Trophoblast cell (in vitro differentiated cells and primary cell): ENCODE data around the gene GOLGA2.
"Not testable (repeated sequence)": the region's sequence is repeated elsewhere in the genome, so short reads cannot be mapped to it uniquely, and the experiment has no call there.

Source experiments
- DNase-seq, 2 donors: peaks; one replicate each; pipeline ENCODE4 v3.0.0-alpha.2; 2016
- H2AFZ ChIP-seq: 2 replicates; pipeline ENCODE4 v1.6.1; 2013; ENCODE audit warnings: low read length, moderate library complexity, mild to moderate bottlenecking; ENCODE audit not compliant: insufficient read depth, poor library complexity
- H2AK5ac ChIP-seq: 2 replicates; pipeline ENCODE4 v1.6.1; 2013; ENCODE audit warnings: mild to moderate bottlenecking, low read length
- H2BK120ac ChIP-seq: 2 replicates; pipeline ENCODE4 v1.6.1; 2013; ENCODE audit warnings: low read length, mild to moderate bottlenecking, moderate library complexity; ENCODE audit not compliant: insufficient read depth, poor library complexity
- H2BK12ac ChIP-seq: 2 replicates; pipeline ENCODE4 v1.6.1; 2013; ENCODE audit warnings: mild to moderate bottlenecking, low read length, moderate library complexity
- H2BK5ac ChIP-seq: 2 replicates; pipeline ENCODE4 v1.6.1; 2013; ENCODE audit warnings: low read length, low read depth, moderate library complexity, mild to moderate bottlenecking; ENCODE audit not compliant: poor library complexity
- H3K14ac ChIP-seq: 2 replicates; pipeline ENCODE4 v1.6.1; 2013; ENCODE audit warnings: mild to moderate bottlenecking, low read length
- H3K18ac ChIP-seq: 2 replicates; pipeline ENCODE4 v1.6.1; 2013; ENCODE audit warnings: mild to moderate bottlenecking, low read length
- H3K23ac ChIP-seq: 2 replicates; pipeline ENCODE4 v1.6.1; 2013; ENCODE audit warnings: low read length
- H3K27ac ChIP-seq: 2 replicates; pipeline ENCODE4 v1.5.1; 2013; ENCODE audit warnings: low read depth, mild to moderate bottlenecking, inconsistent platforms, low read length, moderate library complexity
- H3K27me3 ChIP-seq: 2 replicates; pipeline ENCODE4 v1.6.1; 2013; ENCODE audit warnings: inconsistent platforms, mild to moderate bottlenecking, low read length, moderate library complexity; ENCODE audit not compliant: insufficient read depth
- H3K36me3 ChIP-seq, 2 experiments: 1 replicate in 1 of 2; 2 replicates in 1 of 2; pipeline ENCODE4 v1.6.1; 2013; ENCODE audit warnings: low read length in 2 of 2, mild to moderate bottlenecking in 2 of 2, moderate library complexity in 1 of 2; ENCODE audit not compliant: insufficient read depth in 2 of 2, control insufficient read depth in 1 of 2
- H3K4ac ChIP-seq: 2 replicates; pipeline ENCODE4 v1.6.1; 2013; ENCODE audit warnings: low read depth, mild to moderate bottlenecking, low read length, moderate library complexity
- H3K4me1 ChIP-seq, 2 experiments: 1 replicate in 1 of 2; 2 replicates in 1 of 2; pipeline ENCODE4 v1.6.1; 2013; ENCODE audit warnings: low read length in 2 of 2, mild to moderate bottlenecking in 2 of 2, moderate library complexity in 1 of 2; ENCODE audit not compliant: insufficient read depth in 2 of 2, control insufficient read depth in 1 of 2
- H3K4me2 ChIP-seq: 2 replicates; pipeline ENCODE4 v1.6.1; 2013; ENCODE audit warnings: inconsistent platforms, mild to moderate bottlenecking, low read length, moderate library complexity
- H3K4me3 ChIP-seq: 2 replicates; pipeline ENCODE4 v1.5.1; 2013; ENCODE audit warnings: mild to moderate bottlenecking, low read depth, low read length, inconsistent platforms
- H3K79me1 ChIP-seq: one replicate; pipeline ENCODE4 v1.6.1; 2013; ENCODE audit warnings: low read length
- H3K79me2 ChIP-seq: 2 replicates; pipeline ENCODE4 v1.6.1; 2013; ENCODE audit warnings: low read length, mild to moderate bottlenecking; ENCODE audit not compliant: control insufficient read depth, insufficient read depth, poor library complexity
- H3K9ac ChIP-seq: 2 replicates; pipeline ENCODE4 v1.6.1; 2013; ENCODE audit warnings: mild to moderate bottlenecking, low read length
- H3K9me3 ChIP-seq: 2 replicates; pipeline ENCODE4 v1.6.1; 2013; ENCODE audit warnings: low read depth, mild to moderate bottlenecking, control low read depth, inconsistent platforms, low read length; ENCODE audit not compliant: insufficient read depth
- H4K12ac ChIP-seq: 2 replicates; pipeline ENCODE4 v1.6.1; 2013; ENCODE audit warnings: low read depth, mild to moderate bottlenecking, low read length, moderate library complexity
- H4K8ac ChIP-seq: 2 replicates; pipeline ENCODE4 v1.6.1; 2013; ENCODE audit warnings: low read depth, mild to moderate bottlenecking, low read length, moderate library complexity
- H4K91ac ChIP-seq: one replicate; pipeline ENCODE4 v1.6.1; 2013; ENCODE audit warnings: low read depth, mild to moderate bottlenecking, low read length, moderate library complexity
- WGBS: extraction: QIAGEN DNeasy Blood & Tissue Kit; methylation state at CpG from one replicate; pipeline ENCODE4 v1.1.7; 2013; ENCODE audit warnings: missing lambda C conversion rate; ENCODE audit not compliant: insufficient read length, insufficient coverage; ENCODE audit errors: extremely low coverage; 5-methylcytosine and 5-hydroxymethylcytosine counted together

GOLGA2 gene

DNA sequence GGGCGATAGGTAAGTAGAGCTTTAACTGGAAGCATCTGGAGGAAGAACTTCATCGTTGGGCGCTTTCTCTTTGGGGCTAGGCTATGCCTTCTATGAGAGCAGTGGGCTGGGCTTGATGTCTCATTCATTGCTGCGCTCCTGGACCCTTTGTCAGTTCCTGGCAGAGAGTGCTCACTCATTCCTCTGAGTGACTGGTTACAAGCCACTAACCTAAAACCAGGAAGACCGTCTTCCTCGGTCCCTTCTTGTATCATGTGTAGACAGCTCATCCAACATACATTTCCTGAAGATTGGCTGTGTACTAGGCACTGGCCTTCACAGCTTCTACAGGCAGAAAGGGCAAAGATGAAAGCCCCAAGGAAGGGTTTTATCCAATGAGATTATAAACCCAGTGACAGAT, 6.7 kb upstream of the GOLGA2 start:
- H3K4me3 ChIP-seq: no peak overlapping the region
- no peak overlapping the region for H4K12ac ChIP-seq
- no peak overlapping the region for H4K8ac ChIP-seq
- H3K36me3 ChIP-seq: peaks cover 17 to 19% of the 10 kb centered on the region in 2 experiments
- no peak overlapping the region for H3K4ac ChIP-seq
- no peak overlapping the region for H3K4me2 ChIP-seq
- DNase-seq: no peak
- H2BK120ac ChIP-seq: no peak overlapping the region
- H3K18ac ChIP-seq: no peak overlapping the region
- no peak overlapping the region for H2BK12ac ChIP-seq
- no peaks in the 10 kb centered on the region for H3K9me3 ChIP-seq
- no CpG with 5 or more reads among the region's 6 CpGs for WGBS
- H2AK5ac ChIP-seq: no peak overlapping the region
- H3K4me1 ChIP-seq: peaks cover 8 to 10% of the 10 kb centered on the region in 2 experiments
- H3K79me2 ChIP-seq: peaks cover 2% of the 10 kb centered on the region
- no peaks in the 10 kb centered on the region for H3K27me3 ChIP-seq
- H4K91ac ChIP-seq: no peak overlapping the region
- H3K27ac ChIP-seq: no peak overlapping the region
- H2AFZ ChIP-seq: no peak overlapping the region
- H3K23ac ChIP-seq: no peak overlapping the region
- no peak overlapping the region for H3K9ac ChIP-seq
- no peak overlapping the region for H3K14ac ChIP-seq
- no peak overlapping the region for H2BK5ac ChIP-seq
- peaks cover 4% of the 10 kb centered on the region for H3K79me1 ChIP-seq

DNA sequence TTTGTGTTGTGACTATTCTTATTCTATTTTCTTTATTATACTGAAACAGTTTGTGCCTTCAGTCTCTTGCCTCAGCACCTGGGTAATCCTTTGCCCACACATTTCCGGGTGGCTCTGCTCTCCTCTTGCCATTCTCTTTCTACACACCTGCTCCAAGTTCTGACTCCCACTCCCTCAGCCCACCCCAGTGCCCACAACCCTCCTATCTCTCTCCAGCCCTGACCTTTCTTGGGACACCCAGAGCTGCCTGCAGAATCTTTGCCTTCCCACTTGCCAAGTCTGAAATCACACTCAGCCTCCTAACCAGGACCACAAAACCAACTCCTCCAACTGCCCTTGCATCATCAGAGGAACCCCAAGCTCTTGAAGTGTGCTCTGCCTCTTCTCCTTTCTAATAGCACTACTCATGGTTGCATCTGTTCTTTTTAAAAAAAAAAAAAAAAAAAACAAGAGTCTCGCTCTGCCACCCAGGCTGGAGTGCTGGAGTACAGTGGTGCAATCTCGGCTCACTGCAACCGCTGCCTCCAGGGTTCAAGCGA, 4.3 kb upstream of the GOLGA2 start:
- peak overlapping the region; percentile 65 for H2BK12ac ChIP-seq
- H3K36me3 ChIP-seq: peaks cover 2 to 4% of the 10 kb centered on the region in 2 experiments
- H4K12ac ChIP-seq: no peak overlapping the region
- no peak overlapping the region for H3K14ac ChIP-seq
- H3K9me3 ChIP-seq: no peaks in the 10 kb centered on the region
- WGBS: no CpG with 5 or more reads among the region's 5 CpGs
- no peak overlapping the region for H3K4me2 ChIP-seq
- H3K79me1 ChIP-seq: peaks cover 18% of the 10 kb centered on the region
- no peak overlapping the region for H3K27ac ChIP-seq
- H2BK120ac ChIP-seq: no peak overlapping the region
- peaks cover 15% of the 10 kb centered on the region for H3K79me2 ChIP-seq
- no peak overlapping the region for H3K9ac ChIP-seq
- no peak overlapping the region for H3K23ac ChIP-seq
- H3K27me3 ChIP-seq: no peaks in the 10 kb centered on the region
- no peak overlapping the region for H2AFZ ChIP-seq
- H3K4me1 ChIP-seq: peaks cover 14 to 16% of the 10 kb centered on the region in 2 experiments
- H4K91ac ChIP-seq: peak overlapping the region; percentile 61
- no peak overlapping the region for H2BK5ac ChIP-seq
- no peak for DNase-seq
- H2AK5ac ChIP-seq: peak overlapping the region; percentile 61
- H4K8ac ChIP-seq: peak overlapping the region; percentile 70
- no peak overlapping the region for H3K4me3 ChIP-seq
- H3K18ac ChIP-seq: peak overlapping the region; percentile 62
- H3K4ac ChIP-seq: no peak overlapping the region

DNA sequence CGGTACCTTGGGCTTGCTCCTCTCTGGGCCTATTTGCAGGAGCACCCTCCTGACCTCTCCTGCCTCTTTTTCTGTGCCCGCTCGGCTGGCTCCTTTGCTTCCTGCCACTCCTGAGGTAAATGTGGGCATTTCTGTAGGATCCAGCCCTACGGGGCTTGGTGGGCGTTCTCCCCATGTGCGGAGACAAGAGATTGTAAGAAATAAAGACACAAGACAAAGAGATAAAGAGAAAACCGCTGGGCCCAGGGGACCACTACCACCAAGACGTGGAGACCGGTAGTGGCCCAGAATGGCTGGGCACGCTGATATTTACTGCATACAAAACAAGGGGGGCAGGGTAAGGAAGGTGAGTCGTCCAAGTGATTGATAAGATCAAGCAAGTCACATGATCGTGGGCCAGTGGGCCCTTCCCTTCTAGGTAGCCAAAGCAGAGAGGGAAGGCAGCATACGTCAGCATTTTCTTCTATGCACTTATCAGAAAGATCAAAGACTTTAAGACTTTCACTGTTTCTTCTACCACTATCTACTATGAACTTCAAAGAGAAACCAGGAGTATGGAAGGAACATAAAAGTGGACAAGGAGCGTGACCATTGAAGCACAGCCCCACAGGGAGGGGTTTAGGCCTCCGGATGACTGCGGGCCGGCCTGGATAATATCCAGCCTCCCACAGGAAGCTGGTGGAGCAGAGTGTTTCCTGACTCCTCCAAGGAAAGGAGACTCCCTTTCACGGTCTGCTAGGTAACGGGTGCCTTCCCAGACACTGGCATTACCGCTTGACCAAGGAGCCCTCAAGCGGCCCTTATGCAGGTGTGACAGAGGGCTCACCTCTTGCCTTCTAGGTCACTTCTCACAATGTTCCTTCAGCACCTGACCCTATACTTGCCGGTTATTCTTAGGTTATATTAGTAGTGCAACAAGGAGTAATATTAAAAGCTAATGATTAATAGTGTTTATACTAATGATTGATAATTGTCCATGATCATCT, 3.6 kb upstream of the GOLGA2 start:
- H3K4me3 ChIP-seq, H2AK5ac ChIP-seq, H2BK120ac ChIP-seq, H3K9ac ChIP-seq, H3K4ac ChIP-seq, H3K4me2 ChIP-seq, DNase-seq, H2AFZ ChIP-seq, H2BK5ac ChIP-seq, H2BK12ac ChIP-seq, H3K36me3 ChIP-seq, H3K23ac ChIP-seq, H3K14ac ChIP-seq, H3K27me3 ChIP-seq, H3K9me3 ChIP-seq, H4K12ac ChIP-seq: not testable (repeated sequence)
- H3K4me1 ChIP-seq: peaks cover 14 to 21% of the 10 kb centered on the region in 2 experiments
- no CpG with 5 or more reads among the region's 22 CpGs for WGBS
- peak overlapping the region; percentile 5 for H3K27ac ChIP-seq
- peaks cover 19% of the 10 kb centered on the region for H3K79me2 ChIP-seq
- H3K79me1 ChIP-seq: peaks cover 21% of the 10 kb centered on the region
- H3K18ac ChIP-seq: peak overlapping the region; percentile 0
- H4K8ac ChIP-seq: peak overlapping the region; percentile 18
- H4K91ac ChIP-seq: peak overlapping the region; percentile 3

- peak overlapping the region; percentile 25 for H2BK120ac ChIP-seq
- peak overlapping the region; percentile 99 for H3K4me2 ChIP-seq
- H3K27me3 ChIP-seq: no peaks in the 10 kb centered on the region
- peak overlapping the region; percentile 84 for H3K9ac ChIP-seq
- DNase-seq: peak in 1 of 2 donors; percentile 10
- no peak overlapping the region for H3K23ac ChIP-seq
- peak overlapping the region; percentile 23 for H3K27ac ChIP-seq
- peak overlapping the region; percentile 82 for H2AK5ac ChIP-seq
- H2BK5ac ChIP-seq: peak overlapping the region; percentile 49
- H2AFZ ChIP-seq: peak overlapping the region; percentile 67
- H3K36me3 ChIP-seq: peaks cover 12 to 14% of the 10 kb centered on the region in 2 experiments
- H4K12ac ChIP-seq: peak overlapping the region; percentile 84
- H3K4me1 ChIP-seq: peaks cover 14 to 21% of the 10 kb centered on the region in 2 experiments
- H3K18ac ChIP-seq: peak overlapping the region; percentile 52
- H3K4ac ChIP-seq: peak overlapping the region; percentile 58
- peaks cover 19% of the 10 kb centered on the region for H3K79me2 ChIP-seq
- H4K8ac ChIP-seq: peak overlapping the region; percentile 70
- peak overlapping the region; percentile 80 for H3K4me3 ChIP-seq
- no peaks in the 10 kb centered on the region for H3K9me3 ChIP-seq
- peak overlapping the region; percentile 11 for H2BK12ac ChIP-seq
- H3K14ac ChIP-seq: peak overlapping the region; percentile 91
- H4K91ac ChIP-seq: peak overlapping the region; percentile 64
- WGBS: no CpG with 5 or more reads among the region's 23 CpGs
- H3K79me1 ChIP-seq: peaks cover 21% of the 10 kb centered on the region
Measured at GRCh38 chr9:128276574-128277270, 915 bp upstream of the GOLGA2 start.
